ENCODE measurements around the gene SERINC4.

DNA sequence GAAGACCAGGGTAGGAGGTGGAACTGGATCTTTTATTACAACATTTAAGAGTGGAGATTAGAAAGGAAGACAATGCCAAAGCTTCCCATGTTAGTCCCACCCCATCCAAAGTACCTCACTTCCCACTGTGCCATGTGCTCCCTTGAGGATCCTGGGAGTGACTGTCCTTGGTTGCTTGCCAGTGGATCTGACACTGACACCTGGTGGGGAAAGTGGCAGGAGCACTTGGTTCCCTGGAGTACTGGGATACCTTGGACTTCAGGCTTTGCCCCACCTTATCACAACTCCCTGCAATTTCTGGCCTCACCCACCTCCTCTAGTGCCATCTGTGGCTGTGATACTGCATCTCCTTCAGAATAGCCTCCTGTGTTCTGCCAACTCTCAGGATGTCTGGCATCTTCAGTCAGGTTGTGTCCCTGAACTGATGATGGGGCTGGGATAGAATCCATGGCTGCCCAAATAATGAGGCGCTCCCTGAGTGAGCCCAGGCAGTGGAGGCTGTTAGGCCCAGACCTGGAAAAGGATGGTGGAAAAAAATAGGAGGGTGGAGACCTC, 24.5 kb downstream of the SERINC4 start:
- TF ChIP-seq, protein P1, sequence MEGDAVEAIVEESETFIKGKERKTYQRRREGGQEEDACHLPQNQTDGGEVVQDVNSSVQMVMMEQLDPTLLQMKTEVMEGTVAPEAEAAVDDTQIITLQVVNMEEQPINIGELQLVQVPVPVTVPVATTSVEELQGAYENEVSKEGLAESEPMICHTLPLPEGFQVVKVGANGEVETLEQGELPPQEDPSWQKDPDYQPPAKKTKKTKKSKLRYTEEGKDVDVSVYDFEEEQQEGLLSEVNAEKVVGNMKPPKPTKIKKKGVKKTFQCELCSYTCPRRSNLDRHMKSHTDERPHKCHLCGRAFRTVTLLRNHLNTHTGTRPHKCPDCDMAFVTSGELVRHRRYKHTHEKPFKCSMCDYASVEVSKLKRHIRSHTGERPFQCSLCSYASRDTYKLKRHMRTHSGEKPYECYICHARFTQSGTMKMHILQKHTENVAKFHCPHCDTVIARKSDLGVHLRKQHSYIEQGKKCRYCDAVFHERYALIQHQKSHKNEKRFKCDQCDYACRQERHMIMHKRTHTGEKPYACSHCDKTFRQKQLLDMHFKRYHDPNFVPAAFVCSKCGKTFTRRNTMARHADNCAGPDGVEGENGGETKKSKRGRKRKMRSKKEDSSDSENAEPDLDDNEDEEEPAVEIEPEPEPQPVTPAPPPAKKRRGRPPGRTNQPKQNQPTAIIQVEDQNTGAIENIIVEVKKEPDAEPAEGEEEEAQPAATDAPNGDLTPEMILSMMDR (optimal IDR thresholded peaks at IDR 0.05 in 1 of 3, IDR thresholded peaks at IDR 0.05 in 1 of 3, conservative IDR thresholded peaks at IDR 0.05 in 1 of 3; ENCODE audit: extremely low read depth in 1 of 3, insufficient read depth in 2 of 3, low read length in 3 of 3), result peak; percentile 76 to 90 (median 85)
- TF ChIP-seq EZH2 (IDR thresholded peaks at IDR 0.05; ENCODE audit: low read length), result no peak

Measured in keratinocyte (primary cell).